HG03378 (cell line): Measurements from ENCODE around the gene MBTD1.
"Not testable (repeated sequence)": the region's sequence is repeated elsewhere in the genome, so short reads cannot be mapped to it uniquely, and the experiment has no call there.

ENCODE experiments used
- ATAC-seq: cut with Tn5 transposase; IDR thresholded peaks from one replicate; pipeline ENCODE4 v1.9.1; 2021; ENCODE audit warnings: mild to moderate bottlenecking, moderate library complexity; ENCODE audit not compliant: unreplicated experiment

The MBTD1 gene

GRCh38 chr17:51256101-51256500, 3.7 kb downstream of the MBTD1 start:
- no peak for ATAC-seq

DNA sequence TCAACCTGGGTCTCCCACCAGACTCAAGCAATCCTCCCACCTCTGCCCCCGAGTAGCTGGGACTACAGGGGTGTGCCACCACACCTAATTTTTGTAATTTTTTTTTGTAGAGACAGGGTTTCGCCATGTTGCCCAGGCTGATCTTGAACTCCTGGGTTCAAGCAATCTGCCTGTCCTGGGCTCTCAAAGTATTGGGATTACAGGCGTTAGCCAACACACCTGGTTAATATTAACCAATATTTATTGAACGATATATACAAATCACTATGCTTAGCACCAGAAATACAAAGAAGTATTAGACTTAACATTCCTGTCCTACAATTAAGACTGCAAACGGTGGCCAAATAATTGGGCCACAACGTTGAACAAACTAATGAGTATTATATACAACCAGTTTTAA, 4.2 kb downstream of the MBTD1 start:
- ATAC-seq, result no peak

DNA sequence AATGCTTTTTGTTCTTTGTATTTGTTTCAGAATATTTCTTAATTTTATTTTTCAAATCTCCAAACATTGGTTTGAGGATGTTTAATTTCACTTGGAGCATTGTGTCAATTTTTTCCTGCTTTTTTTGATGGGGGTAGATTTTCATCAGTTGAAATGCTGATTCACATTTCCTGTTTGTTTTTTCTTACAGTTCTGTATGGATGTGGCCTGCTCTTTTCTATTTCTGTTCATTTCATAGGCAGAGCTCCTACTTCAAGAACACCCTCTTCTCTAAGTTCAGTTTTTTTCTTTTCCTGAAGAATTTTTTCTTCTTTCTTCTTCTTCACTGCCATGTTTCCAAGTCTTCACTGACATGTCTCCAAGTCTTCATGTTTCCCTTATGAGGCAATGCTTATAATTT, 8.8 kb downstream of the MBTD1 start:
- no peak for ATAC-seq

DNA sequence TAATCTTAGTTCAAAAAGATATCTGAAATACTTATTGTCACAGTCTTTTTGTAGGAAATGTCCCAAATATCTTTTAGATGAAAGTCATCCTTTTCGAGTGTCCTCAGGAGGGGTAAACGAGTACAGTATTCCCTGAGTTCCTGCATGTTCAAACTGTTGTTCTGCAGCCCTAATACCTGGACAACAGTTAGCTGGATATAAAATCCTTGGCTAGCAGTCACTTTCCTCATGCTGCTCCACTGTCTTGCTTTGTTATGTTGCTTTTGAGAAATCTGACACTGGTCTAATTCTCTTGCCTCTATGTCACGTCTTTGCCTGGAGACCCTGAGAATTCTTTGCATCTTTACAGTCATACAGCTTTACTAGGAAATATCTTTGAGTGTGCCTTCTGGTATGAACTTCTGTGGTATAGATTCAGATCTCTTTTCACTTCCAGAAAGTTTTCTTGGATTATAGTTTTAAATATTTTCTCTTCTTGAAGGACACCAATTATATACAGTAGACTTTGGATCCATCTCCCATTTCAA, 9.5 kb downstream of the MBTD1 start:
- ATAC-seq, result no peak

GRCh38 chr17:51245535-51245934, 14.3 kb downstream of the MBTD1 start:
- ATAC-seq, result no peak

DNA sequence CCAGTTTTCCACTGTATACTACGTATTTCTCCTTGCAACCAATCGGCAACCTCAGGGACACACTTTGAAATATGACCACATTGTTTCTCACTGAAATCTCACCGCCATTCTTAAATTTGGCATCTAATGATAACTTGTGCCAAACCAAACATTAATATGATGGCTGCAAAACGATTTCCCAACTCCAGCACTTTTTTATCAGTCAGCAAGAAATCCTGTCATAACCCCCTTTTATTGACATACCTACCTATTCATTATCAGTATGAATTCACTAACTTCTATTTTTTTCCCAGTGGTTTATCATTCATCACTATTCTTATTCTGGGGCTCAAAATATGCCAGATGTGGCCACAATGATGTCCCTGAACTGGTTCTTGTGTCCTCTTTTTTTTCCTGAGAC, 15.8 kb downstream of the MBTD1 start:
- ATAC-seq, result no peak

GRCh38 chr17:51240275-51240674, 19.6 kb downstream of the MBTD1 start:
- ATAC-seq, result no peak

- ATAC-seq, result peak; percentile 81
Observed at GRCh38 chr17:51238255-51238887, 21.5 kb downstream of the MBTD1 start.

DNA sequence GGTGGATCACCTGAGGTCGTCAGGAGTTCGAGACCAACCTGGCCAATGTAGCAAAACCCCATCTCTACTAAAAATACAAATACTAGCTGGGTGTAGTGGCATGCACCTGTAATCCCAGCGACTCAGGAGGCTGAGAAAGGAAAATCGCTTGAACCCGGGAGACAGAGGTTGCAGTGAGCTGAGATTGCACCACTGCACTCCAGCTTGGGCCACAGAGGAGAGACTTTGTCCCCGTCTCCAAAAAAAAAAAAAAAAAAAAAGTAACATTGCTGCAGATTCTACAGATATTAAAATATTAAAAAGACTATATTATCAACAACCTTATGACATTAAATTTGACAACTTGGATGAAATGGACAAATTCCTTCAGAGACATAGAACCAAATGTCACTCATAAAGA, 25.7 kb downstream of the MBTD1 start:
- no peak for ATAC-seq

DNA sequence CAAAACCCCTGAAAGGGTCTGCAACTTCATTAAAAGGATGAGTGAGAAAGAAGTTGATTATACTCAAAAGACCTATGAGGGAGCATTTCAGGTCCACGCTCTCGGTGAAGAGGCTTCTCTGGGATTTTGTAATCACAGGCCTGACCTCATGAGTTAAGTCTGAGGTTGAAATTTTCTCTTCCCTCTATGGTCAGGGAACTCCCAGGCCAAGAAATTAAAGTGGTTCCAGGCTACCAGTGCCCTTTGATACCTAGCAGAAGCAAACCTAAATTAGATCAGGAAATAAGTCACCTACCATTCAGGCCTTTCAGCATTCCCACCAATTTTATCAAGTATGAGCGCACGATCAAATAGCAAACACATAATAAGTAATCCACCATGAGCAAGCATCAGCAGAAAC, 27.9 kb downstream of the MBTD1 start:
- no peak for ATAC-seq

DNA sequence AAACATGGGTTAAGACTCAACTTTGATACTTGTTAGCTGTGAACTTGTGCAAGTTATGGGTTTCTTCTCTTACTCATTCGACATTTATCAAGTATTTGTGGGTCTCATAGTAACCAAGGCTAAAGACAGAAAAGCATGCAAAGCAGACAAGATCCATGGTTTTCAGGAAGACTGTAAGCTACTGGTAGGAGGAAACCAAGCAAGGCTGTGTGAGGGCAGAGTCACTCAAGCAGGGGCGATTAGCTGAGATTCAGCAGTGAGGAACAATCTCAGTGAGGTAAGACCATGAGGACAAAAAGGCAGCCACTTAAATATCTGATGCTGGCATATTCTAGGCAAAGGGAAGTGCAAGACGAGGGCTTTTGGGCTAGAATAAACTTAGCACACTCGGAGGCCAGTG, 29.5 kb downstream of the MBTD1 start:
- ATAC-seq, result no peak

- no peak for ATAC-seq
Observed at GRCh38 chr17:51229889-51230288, 30.0 kb downstream of the MBTD1 start.

DNA sequence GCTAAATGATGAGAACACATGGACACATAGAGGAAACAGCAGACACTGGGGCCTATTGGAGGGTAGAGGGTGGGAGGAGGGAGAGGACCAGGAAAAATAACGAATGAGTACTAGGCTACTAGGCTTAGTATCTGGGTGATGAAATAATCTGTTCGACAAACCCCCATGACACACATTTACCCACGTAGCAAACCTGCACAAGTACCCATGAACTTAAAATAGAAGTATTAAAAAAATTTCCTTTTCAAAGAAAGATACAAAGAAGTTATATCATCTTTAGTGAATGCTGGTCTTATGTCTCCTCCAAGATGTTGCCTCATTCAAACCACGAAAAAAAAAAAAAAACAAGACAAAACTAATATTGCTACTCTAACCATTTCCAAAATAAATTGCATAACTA, 31.7 kb downstream of the MBTD1 start:
- no peak for ATAC-seq

DNA sequence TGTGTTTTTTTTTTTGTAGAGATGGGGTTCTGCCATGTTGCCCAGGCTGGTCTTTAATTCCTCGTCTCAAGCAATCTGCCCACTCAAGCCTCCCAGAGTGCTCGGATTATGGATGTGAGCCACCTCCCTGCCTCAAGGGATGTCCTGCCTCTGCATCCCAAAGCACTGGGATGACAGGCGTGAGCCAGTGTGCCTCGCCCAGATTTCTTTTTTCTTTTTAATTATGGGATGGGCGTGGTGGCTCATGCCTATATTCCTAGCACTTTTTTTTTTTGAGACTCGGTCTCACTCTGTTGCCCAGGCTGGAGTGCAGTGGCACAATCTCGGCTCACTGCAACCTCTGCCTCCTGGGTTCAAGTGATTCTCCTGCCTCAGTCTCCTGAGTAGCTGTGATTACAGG, 34.3 kb downstream of the MBTD1 start:
- ATAC-seq, result not testable (repeated sequence)

DNA sequence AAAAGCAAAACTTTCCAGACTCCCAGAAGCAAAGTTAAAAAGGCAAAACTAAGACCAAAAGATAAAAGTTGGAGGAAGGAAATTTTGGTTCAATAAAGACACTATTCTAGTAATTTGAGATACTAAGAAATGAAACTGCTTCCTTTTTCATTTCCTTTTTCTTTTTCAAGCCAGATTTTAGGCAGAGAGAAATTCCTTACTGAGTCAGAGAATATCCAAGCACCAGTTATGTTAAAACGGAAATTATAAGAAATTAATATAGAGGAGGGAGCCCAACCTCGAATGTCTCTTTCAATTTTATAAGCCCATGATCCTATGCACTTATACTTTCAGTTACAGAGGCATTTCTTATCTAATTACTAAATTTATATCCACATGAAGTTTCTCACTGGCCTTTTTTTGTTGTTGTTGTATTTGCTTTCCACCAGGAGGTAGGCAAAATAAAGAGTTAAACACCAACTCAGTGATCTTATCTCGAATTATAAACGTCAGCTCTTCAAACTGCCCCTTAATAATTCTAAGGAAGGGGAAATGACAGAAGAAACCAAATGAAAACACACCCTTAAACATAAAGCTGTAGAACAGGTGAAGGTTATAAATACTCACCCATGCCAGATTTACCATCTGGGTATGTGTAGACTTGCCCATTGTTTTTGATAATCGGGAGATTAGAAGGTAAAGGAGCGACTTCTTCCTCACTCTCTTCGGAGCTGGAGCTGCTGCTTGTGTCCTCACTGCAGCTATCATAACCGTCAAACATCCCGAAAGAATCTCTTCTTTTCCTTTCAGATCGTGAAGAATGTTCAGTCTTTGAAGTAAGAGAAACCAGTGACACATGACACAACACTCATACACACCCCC, 35.2 kb downstream of the MBTD1 start:
- ATAC-seq, result no peak

DNA sequence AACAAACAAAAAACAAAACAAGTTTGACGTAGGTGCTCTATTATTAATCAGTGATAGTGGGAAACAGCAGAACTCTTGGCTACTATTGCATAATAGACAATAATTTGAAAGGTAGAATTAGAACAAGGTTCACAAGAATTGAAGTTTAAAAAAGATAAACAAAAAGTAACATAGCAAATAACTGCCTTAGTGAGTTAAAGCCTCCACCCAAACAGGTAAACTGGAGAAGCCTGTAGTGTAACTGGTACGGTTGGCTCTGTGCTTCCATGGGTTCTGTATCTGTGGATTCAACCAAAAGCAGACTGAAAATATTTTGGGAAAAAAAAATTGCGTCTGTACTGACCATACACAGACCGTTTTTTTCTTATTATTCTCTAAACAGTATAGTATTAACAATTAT, 38.5 kb downstream of the MBTD1 start:
- ATAC-seq, result no peak

DNA sequence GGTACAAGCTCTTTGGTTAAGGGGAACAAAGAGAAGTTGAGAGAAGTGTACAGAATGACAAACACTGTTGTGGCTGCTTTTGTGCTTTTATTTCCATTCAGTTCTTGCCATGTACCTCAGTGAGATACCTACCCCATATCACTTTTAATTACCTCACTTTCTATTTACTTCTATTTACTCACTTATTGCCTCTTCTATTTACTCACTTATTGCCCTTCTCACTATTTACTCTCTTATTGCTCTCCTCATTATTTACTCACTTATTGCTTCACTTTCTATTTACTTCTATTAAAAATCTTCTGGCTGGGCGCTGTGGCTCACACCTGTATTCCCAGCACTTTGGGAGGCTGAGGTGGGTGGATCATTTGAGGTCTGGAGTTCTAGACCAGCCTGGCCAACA, 41.9 kb downstream of the MBTD1 start:
- ATAC-seq, result no peak

GRCh38 chr17:51214920-51215319, 44.9 kb downstream of the MBTD1 start:
- ATAC-seq, result no peak

GRCh38 chr17:51203838-51204237, 56.0 kb downstream of the MBTD1 start:
- ATAC-seq, result no peak

GRCh38 chr17:51200846-51201245, 59.0 kb downstream of the MBTD1 start:
- no peak for ATAC-seq

DNA sequence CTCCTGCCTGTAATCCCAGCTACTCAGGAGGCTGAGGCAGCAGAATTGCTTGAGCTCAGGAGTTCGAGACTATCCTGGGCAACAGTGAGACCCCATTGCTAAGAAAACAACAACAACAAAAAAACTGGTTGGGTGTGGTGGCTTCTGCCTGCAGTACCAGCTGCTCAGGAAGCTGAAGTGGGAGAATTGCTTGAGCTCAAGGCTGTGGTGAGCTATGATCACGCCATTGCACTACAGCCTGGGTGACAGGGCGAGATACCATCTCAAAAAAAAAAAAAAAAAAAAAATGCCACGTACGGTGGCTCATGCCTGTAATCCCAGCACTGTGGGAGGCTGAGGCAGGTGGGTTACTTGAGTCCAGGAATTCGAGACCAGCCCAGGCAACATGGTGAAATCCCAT, 59.6 kb downstream of the MBTD1 start:
- ATAC-seq, result no peak

GRCh38 chr17:51197754-51198153, 62.1 kb downstream of the MBTD1 start:
- ATAC-seq, result no peak
